ENCODE results near the gene PRKCE. TPM values are rescaled to one million over a fixed set of nuclear protein-coding genes. Genes with fewer than 3 reads are reported as not detected.

The PRKCE gene
- polyA plus RNA-seq, 1 of the 3 experiments (the other 2 are of a cell fraction): 16.3 TPM

DNA sequence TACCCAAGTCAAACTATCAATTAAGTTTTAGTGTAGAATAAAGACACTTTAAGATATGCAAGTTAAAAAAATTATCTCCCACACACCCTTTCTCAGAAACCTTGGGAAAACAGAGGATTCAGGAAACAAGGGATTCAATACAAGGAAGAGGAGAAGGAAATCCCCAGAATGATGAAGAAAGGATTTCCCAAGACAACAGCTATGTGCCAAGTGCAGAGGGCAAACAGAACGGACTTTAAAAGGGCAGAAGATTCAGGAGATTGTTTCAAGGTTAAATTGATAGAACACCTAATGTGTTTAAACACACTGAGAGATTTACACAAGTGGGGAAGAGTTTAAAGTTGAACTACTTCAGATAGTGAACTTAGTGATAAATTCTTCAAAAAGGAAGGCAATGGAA is 574.3 kb downstream of the PRKCE start (continued):
- TF ChIP-seq, protein P1, sequence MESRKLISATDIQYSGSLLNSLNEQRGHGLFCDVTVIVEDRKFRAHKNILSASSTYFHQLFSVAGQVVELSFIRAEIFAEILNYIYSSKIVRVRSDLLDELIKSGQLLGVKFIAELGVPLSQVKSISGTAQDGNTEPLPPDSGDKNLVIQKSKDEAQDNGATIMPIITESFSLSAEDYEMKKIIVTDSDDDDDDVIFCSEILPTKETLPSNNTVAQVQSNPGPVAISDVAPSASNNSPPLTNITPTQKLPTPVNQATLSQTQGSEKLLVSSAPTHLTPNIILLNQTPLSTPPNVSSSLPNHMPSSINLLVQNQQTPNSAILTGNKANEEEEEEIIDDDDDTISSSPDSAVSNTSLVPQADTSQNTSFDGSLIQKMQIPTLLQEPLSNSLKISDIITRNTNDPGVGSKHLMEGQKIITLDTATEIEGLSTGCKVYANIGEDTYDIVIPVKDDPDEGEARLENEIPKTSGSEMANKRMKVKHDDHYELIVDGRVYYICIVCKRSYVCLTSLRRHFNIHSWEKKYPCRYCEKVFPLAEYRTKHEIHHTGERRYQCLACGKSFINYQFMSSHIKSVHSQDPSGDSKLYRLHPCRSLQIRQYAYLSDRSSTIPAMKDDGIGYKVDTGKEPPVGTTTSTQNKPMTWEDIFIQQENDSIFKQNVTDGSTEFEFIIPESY (IDR thresholded peaks at IDR 0.05; ENCODE audit: borderline replicate concordance, low read depth): no peak
- TF ChIP-seq MXI1 (IDR thresholded peaks at IDR 0.05; ENCODE audit: low read depth, low read length) (no peak), EP300 (IDR thresholded peaks at IDR 0.05; ENCODE audit: borderline replicate concordance in 1 of 2, low read depth in 1 of 2, low read length in 1 of 2) (no peak), RCOR1 (IDR thresholded peaks at IDR 0.05; ENCODE audit: low read length) (no peak)

DNA sequence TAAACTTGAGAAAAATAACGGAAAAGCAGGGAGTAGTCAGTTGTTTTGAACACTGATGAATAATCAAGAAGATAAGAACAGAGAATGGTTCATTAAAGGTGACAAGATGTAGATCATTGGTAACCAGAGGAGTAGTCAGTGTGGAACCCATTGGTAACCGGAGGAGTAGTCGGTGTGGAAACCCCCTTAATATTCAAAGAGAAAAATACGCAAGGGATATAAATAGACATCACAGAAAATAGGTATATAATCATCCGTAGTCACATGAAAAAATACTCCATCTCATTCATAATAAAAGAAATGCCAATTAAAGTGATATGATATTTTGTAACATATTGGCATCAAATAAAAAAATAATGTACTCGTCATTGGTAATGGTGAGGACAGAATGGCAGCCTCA is 575.1 kb downstream of the PRKCE start:
- Histone ChIP-seq H3K9me3 (no peaks in the 10 kb centered on the region), H3F3A (replicated peaks; ENCODE audit: insufficient read depth) (no peaks in the 10 kb centered on the region), H3K27ac (ENCODE audit: low read depth in 2 of 2, low read length in 1 of 2) (no peak overlapping the region), H3K4me3 (ENCODE audit: low read depth in 2 of 2, low read length in 1 of 2) (no peak overlapping the region), H3K79me2 (ENCODE audit: insufficient read depth) (no peaks in the 10 kb centered on the region), H3K9ac (no peak overlapping the region), H3K4me2 (no peak overlapping the region), H3K4me1 (ENCODE audit: control insufficient read depth in 1 of 2, insufficient read depth in 2 of 2, low read depth in 1 of 2, low read length in 1 of 2) (peaks cover 0 to 8% of the 10 kb centered on the region in 2 experiments; a peak in 2 of 4 replicates), H3K27me3 (ENCODE audit: insufficient read depth) (no peaks in the 10 kb centered on the region), H3K36me3 (replicated peaks in 1 of 2; ENCODE audit: control insufficient read depth in 1 of 2, insufficient read depth in 2 of 2, low read length in 1 of 2) (no peaks in the 10 kb centered on the region), H4K20me1 (ENCODE audit: insufficient read depth) (no peaks in the 10 kb centered on the region), H2AFZ (ENCODE audit: low read depth) (no peak overlapping the region), H3K9me2 (no peaks in the 10 kb centered on the region)
- WGBS (ENCODE audit: low lambda C conversion rate): 90% methylated on average over 6 of the region's 6 CpGs
- POLR2A ChIA-PET: no interaction called here
- DNase-seq: no peak
- CTCF ChIA-PET: no interaction called here
- TF ChIP-seq, protein P1 (IDR thresholded peaks at IDR 0.05; ENCODE audit: borderline replicate concordance, low read depth): no peak
- TF ChIP-seq, protein P2, sequence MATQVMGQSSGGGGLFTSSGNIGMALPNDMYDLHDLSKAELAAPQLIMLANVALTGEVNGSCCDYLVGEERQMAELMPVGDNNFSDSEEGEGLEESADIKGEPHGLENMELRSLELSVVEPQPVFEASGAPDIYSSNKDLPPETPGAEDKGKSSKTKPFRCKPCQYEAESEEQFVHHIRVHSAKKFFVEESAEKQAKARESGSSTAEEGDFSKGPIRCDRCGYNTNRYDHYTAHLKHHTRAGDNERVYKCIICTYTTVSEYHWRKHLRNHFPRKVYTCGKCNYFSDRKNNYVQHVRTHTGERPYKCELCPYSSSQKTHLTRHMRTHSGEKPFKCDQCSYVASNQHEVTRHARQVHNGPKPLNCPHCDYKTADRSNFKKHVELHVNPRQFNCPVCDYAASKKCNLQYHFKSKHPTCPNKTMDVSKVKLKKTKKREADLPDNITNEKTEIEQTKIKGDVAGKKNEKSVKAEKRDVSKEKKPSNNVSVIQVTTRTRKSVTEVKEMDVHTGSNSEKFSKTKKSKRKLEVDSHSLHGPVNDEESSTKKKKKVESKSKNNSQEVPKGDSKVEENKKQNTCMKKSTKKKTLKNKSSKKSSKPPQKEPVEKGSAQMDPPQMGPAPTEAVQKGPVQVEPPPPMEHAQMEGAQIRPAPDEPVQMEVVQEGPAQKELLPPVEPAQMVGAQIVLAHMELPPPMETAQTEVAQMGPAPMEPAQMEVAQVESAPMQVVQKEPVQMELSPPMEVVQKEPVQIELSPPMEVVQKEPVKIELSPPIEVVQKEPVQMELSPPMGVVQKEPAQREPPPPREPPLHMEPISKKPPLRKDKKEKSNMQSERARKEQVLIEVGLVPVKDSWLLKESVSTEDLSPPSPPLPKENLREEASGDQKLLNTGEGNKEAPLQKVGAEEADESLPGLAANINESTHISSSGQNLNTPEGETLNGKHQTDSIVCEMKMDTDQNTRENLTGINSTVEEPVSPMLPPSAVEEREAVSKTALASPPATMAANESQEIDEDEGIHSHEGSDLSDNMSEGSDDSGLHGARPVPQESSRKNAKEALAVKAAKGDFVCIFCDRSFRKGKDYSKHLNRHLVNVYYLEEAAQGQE (IDR thresholded peaks at IDR 0.05; ENCODE audit: low read depth, low read length): no peak
- TF ChIP-seq TAF1 (IDR thresholded peaks at IDR 0.05; ENCODE audit: borderline replicate concordance, low read depth, low read length) (no peak), SMC3 (IDR thresholded peaks at IDR 0.05; ENCODE audit: low read depth, low read length) (no peak), YY1 (IDR thresholded peaks at IDR 0.05; ENCODE audit: low read depth) (no peak), CHD2 (IDR thresholded peaks at IDR 0.05; ENCODE audit: low read length, partially characterized antibody) (no peak), SIN3A (IDR thresholded peaks at IDR 0.05; ENCODE audit: borderline replicate concordance, low read depth, low read length) (no peak), FOXJ3 (CRISPR knock-in tag; IDR thresholded peaks at IDR 0.05) (no peak), RCOR1 (IDR thresholded peaks at IDR 0.05; ENCODE audit: low read length) (no peak), RXRA (IDR thresholded peaks at IDR 0.05; ENCODE audit: borderline replicate concordance, low read depth) (no peak), GABPA (IDR thresholded peaks at IDR 0.05; ENCODE audit: low read depth) (no peak), FOSL2 (IDR thresholded peaks at IDR 0.05; ENCODE audit: borderline replicate concordance, low read depth) (no peak), TEAD4 (IDR thresholded peaks at IDR 0.05; ENCODE audit: borderline replicate concordance, insufficient read depth) (no peak), GATA2 (CRISPR knock-in tag; IDR thresholded peaks at IDR 0.05) (no peak), NRF1 (IDR thresholded peaks at IDR 0.05; ENCODE audit: low read depth, low read length) (no peak), ELF1 (IDR thresholded peaks at IDR 0.05) (no peak)
- TF ChIP-seq, protein P3, sequence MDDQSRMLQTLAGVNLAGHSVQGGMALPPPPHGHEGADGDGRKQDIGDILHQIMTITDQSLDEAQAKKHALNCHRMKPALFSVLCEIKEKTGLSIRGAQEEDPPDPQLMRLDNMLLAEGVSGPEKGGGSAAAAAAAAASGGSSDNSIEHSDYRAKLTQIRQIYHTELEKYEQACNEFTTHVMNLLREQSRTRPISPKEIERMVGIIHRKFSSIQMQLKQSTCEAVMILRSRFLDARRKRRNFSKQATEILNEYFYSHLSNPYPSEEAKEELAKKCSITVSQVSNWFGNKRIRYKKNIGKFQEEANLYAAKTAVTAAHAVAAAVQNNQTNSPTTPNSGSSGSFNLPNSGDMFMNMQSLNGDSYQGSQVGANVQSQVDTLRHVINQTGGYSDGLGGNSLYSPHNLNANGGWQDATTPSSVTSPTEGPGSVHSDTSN (IDR thresholded peaks at IDR 0.05): no peak
- TF ChIP-seq, protein P4, sequence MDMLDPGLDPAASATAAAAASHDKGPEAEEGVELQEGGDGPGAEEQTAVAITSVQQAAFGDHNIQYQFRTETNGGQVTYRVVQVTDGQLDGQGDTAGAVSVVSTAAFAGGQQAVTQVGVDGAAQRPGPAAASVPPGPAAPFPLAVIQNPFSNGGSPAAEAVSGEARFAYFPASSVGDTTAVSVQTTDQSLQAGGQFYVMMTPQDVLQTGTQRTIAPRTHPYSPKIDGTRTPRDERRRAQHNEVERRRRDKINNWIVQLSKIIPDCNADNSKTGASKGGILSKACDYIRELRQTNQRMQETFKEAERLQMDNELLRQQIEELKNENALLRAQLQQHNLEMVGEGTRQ (IDR thresholded peaks at IDR 0.05; ENCODE audit: borderline replicate concordance, low read depth, low read length): no peak
- TF ChIP-seq, protein P5, sequence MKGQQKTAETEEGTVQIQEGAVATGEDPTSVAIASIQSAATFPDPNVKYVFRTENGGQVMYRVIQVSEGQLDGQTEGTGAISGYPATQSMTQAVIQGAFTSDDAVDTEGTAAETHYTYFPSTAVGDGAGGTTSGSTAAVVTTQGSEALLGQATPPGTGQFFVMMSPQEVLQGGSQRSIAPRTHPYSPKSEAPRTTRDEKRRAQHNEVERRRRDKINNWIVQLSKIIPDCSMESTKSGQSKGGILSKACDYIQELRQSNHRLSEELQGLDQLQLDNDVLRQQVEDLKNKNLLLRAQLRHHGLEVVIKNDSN (IDR thresholded peaks at IDR 0.05; ENCODE audit: borderline replicate concordance, low read depth): no peak

All from SK-N-SH (cell line).